HG02642 (cell line): ENCODE data around the gene CATSPER1.
"Not testable (repeated sequence)": the region's sequence is repeated elsewhere in the genome, so short reads cannot be mapped to it uniquely, and the experiment has no call there.

Source experiments
- ATAC-seq: cut with Tn5 transposase; IDR thresholded peaks from one replicate; pipeline ENCODE4 v1.9.1; 2021; ENCODE audit warnings: mild to moderate bottlenecking; ENCODE audit not compliant: unreplicated experiment, poor library complexity

CATSPER1 gene

GRCh38 chr11:66052664-66052982 is 26.3 kb upstream of the CATSPER1 start:
- ATAC-seq: no peak

GRCh38 chr11:66051766-66052663 is 25.7 kb upstream of the CATSPER1 start, which contains the start of gene SF3B2:
SF3B2 (plus strand) TSS chr11:66052364; CDS start chr11:66052385, 21 bp downstream.
- ATAC-seq: peak; percentile 93

- ATAC-seq: no peak
Measured at GRCh38 chr11:66051371-66051765, 25.1 kb upstream of the CATSPER1 start.

GRCh38 chr11:66050581-66051231 is 24.4 kb upstream of the CATSPER1 start:
- ATAC-seq: no peak

- no peak for ATAC-seq
Measured at GRCh38 chr11:66048547-66049323, 22.5 kb upstream of the CATSPER1 start, which contains the start of gene GAL3ST3. GAL3ST3 (minus strand) TSS chr11:66049161; CDS start chr11:66045415, 3,746 bp downstream.

GRCh38 chr11:66047541-66048365 is 21.5 kb upstream of the CATSPER1 start:
- no peak for ATAC-seq

GRCh38 chr11:66046901-66047300 is 20.6 kb upstream of the CATSPER1 start:
- no peak for ATAC-seq

GRCh38 chr11:66045177-66045639 is 18.9 kb upstream of the CATSPER1 start:
- peak; percentile 66 for ATAC-seq

GRCh38 chr11:66044757-66045156 is 18.5 kb upstream of the CATSPER1 start:
- ATAC-seq: no peak

- ATAC-seq: no peak
Measured at GRCh38 chr11:66042996-66043906, 17.0 kb upstream of the CATSPER1 start.

- no peak for ATAC-seq
Measured at GRCh38 chr11:66042227-66042995, 16.1 kb upstream of the CATSPER1 start.

- no peak for ATAC-seq
Measured at GRCh38 chr11:66039765-66040164, 13.5 kb upstream of the CATSPER1 start.

- ATAC-seq: no peak
Measured at GRCh38 chr11:66037327-66037726, 11.0 kb upstream of the CATSPER1 start.

GRCh38 chr11:66036334-66036710 is 10.0 kb upstream of the CATSPER1 start:
- no peak for ATAC-seq

- ATAC-seq: no peak
Measured at GRCh38 chr11:66035653-66036333, 9.5 kb upstream of the CATSPER1 start.

- no peak for ATAC-seq
Measured at GRCh38 chr11:66032957-66033735, 6.9 kb upstream of the CATSPER1 start.

GRCh38 chr11:66023186-66023440 is 3.2 kb downstream of the CATSPER1 start:
- ATAC-seq: not testable (repeated sequence)
